GM21619 (cell line): ENCODE data around the gene KIF5C.

Source experiments
- ATAC-seq: cut with Tn5 transposase; IDR thresholded peaks from one replicate; pipeline ENCODE4 v1.9.1; 2021; ENCODE audit not compliant: unreplicated experiment

Gene KIF5C

DNA sequence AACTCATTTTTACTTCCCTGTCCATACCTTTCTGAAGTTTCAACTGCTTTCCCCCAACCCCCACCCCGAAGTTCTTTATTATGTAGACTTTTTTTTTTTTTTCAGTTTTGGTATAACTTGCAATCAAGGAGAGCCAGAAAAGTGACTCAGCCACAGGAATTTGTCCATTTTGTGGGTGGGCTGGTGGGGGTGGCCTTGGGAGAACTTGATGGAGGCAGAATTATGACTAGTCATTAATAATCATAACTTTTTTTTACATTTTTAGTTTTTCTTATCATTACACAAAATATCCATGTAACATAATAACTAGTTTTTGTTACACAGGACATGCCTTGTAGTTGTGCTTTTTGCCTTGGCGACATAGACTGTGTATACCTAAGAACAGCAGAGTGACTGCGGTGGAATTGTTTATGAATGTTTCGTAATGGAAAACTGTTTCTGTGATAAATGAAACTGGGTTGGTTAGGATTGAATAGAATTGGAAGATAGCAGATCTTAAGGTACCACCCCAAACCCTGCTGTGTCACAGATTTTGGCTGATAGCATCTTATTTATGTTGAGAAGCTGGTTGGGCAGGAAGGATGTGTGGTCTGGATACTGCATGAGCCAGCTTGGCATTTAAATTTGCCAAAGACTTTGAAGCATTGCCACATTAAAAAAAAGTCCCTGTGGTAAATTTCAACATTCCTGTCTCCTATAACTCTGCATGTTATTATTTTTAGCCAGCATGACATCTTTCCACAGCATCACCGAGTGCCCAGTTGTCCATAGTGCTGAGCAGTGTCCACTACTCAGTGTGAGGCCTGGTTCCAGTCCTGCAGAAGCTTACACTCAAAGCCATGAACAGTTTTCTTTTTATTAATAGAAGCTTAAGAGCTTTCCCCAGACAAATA lies 194.2 kb downstream of the KIF5C start:
- no peak for ATAC-seq

DNA sequence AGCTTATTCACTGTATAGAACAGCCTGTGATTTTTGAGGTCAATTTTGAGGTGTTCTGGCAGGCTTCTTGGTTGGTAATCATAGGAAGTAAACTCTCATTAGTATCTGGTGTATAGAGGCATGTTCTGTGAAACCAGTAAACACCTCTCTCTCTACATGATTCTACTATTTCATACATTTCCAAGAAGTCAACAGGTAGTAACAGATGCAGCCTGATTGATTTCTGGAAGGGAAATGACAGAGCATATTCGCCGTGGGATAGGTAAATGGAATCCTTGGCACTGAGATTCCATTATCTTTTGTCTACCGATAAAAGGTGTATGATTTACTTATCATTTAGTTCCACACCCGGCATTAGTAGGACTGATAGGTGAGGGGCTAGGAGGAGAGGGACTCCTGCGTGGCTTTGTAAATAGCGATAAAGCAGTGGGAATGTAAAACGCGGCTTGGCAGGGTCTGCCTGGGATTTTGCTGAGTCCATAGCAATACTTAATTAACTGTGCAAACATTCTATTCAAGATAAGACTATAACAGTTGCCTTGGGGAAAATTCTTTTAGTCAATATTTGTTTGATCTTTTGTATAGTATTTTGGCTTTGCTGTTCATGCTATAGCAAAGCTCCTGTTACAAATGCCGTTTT lies 195.8 kb downstream of the KIF5C start:
- ATAC-seq = no peak

DNA sequence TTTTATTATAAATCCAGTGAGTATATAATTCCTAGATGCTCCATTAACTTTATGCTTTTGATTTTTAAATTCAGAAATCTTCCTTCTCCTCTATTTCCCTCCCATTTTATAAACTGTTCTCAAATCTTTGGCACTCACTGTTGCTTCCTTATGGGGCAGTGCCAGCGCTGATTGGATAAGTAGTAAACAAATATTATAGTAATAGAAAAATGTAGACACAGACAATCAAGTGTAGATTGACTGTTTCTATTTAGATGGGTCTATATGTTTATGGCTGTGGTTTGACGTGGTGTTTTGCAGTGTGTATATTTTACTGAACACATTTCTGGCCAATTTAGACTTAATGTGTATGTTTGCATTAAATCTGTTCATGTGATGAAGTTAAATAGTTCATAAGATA lies 200.1 kb downstream of the KIF5C start:
- no peak for ATAC-seq

DNA sequence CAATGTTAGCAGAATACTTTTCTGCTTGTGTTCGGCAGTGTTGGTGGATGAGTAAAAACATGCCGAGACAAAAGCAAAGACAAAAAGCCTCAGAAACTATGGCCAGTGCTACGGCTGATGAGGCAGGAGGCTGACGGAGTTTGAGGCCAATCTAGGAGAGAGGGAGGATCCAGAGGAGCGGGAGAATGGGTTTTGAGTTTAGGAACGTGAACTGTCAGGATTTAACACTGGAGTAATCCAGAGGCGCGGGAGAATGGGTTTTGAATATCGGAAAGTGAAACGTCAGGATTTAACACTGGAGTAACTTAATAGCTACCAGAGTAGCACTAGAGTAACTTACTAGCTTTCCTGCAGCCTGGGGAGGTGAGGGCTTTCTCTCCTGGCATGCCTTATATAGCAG lies 200.8 kb downstream of the KIF5C start:
- no peak for ATAC-seq
